SIG-M5 (cell line): ENCODE results near the gene RASIP1.
"Not testable (repeated sequence)": the region's sequence is repeated elsewhere in the genome, so short reads cannot be mapped to it uniquely, and the experiment has no call there.

ENCODE experiments used
- DNase-seq: peaks from one replicate; lab custom pipeline; 2025; lab: John Stamatoyannopoulos, UW

Gene RASIP1

DNA sequence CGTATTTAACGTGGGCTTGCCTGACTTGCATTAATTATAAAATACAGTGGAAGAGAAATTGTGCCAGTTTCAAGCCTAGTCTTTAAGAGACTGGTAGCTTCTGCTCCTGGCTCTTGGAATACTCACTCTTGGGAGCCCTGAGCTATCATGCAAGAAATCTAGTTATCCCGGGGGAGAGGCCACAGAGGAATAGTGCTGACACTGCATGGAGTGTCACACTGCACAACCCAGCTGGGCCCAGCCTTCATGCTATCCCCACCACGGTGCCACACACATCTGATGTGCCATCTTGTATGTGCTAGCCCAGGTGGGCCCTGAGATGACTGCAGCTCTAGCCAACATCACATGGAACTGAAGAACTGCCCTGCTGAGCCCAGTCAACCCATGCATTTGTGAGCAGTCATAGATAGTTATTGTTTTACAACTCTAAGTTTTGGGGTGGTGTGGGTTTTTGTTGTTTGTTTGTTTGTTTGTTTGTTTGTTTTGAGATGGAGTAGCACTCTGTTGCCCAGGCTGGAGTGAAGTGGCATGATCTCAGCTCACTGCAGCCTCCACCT is 29.2 kb downstream of the RASIP1 start:
- DNase-seq = no peak

DNA sequence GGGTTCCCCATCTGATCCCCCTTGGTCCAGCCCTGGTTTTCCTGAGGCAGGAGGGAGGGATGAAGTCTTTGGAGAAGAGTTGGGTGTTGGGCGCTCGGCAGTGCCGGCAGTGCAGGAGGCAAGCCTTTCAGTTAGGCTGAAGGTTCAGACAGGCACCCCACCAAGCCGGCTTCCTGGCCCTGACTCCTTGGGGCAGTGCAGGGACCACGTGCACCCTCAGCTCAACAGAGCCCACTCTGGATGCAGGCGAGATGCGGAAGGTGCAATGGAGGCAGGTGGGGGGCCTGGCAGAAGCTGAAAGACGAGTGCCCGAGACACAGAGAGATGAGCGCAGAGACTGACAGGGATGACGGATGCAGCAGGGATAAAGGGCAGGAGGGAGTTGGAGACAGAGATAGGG is 31.9 kb downstream of the RASIP1 start:
- no peak for DNase-seq

DNA sequence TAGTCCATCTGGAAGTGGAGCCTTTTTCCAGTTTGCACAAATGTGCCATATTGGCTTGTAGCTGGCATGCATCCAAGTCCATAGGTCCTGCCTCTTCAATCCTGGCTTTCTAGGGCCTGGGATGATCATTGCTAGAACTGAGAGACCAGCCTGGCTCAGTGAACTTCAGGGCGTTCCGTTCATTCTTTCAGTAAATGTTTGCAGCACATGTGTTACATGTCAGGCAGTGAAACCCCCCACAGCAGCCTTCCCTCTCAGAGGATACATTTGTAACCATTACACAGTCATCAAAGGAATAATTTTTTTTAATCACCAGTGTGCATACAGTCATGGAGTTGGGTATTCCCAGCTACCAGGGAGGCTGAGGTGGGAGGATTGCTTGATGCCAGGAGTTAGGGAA is 35.0 kb downstream of the RASIP1 start:
- no peak for DNase-seq

DNA sequence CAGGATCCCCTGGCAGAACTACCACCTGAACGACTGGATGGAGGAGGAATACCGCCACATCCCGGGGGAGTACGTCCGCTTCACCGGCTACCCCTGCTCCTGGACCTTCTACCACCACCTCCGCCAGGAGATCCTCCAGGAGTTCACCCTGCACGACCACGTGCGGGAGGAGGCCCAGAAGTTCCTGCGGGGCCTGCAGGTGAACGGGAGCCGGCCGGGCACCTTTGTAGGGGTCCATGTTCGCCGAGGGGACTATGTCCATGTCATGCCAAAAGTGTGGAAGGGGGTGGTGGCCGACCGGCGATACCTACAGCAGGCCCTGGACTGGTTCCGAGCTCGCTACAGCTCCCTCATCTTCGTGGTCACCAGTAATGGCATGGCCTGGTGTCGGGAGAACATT is 37.1 kb downstream of the RASIP1 start:
- DNase-seq = no peak

DNA sequence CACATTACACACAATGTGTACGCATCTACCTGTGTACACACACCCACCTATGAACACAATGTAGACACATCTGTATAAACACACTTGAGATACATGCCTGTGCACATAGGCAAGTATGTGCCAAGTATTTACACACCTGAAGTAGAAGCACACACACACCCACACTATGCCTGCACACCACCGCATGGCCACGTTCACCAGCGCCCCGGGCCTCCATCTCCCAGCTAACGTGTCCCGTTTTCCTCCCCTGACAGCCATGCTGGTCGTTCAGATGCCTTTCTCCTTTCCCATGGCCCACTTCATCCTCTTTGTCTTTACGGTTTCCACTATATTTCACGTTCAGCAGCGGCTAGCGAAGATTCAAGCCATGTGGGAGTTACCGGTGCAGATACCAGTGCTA is 37.7 kb downstream of the RASIP1 start:
- no peak for DNase-seq

DNA sequence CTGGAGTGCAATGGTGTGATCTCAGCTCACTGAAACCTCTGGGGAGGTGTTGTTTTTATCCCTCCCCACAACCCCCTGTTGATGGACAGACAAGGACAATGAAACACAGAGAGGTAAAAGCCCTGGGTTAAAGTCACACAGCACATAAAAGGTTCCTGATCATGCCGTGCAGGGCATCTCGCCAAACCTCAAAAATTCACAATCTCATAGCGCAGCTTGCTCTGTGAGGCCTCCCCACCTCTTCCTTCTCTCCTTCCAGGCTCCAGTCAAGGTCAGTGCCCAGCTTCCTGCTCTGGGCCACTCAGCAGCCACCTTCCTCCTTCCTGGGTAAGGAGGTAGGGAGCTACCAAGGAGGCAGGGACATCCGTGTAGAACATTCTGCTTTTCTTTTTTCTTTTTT is 42.4 kb downstream of the RASIP1 start:
- no peak for DNase-seq

DNA sequence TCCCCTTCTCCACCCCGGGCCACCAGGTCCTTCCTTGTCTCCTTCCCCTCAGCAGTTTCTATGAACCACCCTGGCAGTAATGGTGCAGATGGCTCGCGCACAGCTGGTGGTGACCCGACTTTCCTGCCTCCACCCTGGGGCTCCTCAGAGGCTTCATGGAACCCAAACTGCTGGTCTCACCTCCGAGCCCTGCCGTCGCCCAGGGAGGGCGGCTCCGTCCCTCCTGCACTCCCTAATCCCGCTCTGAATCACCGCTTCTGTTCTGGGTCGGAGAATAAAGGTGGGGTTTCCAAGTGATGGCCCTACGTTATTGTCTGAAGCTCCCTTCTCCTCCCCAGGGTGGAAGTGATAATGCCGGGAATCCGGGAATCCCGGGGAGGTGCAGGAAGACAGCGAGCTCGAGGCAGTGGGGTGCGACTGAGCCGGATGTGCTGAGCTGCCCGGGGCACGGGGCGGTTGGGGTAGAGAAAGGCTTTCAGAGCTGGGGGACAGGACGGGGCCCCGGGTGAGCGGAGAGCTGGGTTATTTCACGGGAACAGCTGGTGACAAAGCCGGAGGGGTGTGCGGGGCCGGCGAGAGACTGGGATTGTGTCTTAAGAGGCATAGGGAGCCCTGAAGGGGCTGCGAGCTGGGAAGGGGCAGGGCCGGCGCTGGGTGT is 43.9 kb downstream of the RASIP1 start:
- no peak for DNase-seq

DNA sequence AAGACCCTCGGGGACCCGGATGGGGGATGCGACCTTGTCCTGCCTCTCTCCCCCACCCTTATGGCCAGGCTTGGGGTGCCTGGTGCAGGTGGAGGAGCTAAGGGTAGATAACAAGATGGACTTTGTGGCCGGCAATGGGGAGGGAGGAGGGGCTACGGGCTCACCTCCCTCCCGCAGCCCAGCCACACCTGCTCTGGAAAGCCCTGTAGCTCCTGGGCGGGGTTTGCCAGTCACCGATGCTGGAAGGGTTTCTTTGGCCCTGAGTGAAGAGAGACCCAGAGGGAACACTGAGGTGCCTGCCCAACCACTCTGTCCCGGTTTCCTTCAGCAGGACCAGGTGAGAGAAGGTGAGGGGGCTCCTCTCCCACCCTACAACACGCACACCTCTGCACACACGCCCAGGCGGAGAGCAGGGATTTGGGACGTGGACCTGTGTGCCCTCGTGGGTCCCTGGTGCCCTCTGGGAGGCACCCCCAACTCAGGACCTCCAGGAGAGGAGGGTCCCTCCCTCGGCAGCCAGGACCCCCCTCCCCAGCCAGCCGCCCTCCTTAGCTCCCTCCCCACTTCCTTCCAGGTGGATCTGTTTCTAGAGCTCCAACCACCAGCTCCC is 44.6 kb downstream of the RASIP1 start, which contains the start of gene FUT2:
TSS of gene FUT2 (plus strand) at position 229 of the 610 bp plus-strand sequence. CDS start 6,986 bp downstream, outside the sequence.
- DNase-seq = no peak

DNA sequence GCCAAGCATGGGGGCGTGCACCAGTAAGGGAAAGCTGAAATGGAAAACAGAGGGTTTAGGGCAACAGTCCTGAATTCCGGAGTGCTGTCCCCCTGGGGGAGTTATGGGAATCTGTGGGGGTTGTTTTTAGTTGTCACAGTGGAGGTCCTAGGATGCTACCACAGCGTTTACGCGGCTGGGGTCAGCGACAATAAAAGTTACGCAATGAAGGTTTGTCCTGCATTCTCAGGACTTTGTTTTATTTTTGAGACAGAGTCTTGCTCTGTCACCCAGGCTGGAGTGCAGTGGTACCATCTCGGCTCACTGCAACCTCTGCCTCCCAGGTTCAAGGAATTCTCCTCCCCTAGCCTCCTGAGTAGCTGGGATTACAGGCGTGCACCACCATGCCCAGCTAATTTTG is 46.8 kb downstream of the RASIP1 start:
- not testable (repeated sequence) for DNase-seq

DNA sequence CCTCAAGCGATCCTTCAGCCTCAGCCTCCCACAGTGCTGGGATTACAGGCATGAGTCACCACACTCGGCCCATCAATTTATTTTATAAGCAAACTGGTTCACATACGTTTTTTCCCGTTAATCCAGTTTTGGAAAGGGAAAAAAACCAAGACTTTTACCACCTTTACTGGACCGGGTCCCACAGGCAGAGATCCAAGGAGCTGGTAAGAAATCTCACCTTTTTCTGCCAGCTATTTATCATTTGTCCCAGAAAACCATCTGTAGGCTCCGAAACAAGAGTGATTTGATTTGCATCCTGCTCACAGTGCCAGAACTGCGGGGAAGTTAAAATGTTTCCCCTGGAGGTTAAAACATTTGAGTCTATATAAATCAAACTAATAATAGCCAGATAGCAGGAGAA is 51.0 kb downstream of the RASIP1 start:
- no peak for DNase-seq

DNA sequence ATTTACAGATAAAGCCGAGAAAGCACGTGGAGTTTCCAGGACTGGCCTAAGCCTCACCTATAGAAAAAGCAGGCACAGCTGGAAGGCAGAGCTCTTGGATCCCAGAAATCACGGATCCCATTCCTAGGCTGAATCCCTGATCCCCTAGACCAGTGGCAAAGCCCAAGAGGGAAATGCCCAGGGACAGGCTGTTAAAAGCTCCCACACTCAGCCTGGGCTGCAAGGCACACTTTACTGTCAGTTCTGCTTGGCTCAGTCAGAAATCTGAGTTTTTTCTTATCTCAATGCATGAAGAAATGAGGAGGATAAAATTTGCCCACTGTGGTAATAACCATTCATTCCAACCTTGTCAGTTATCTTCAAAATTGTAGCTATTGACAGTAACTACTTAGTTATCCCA is 52.6 kb downstream of the RASIP1 start:
- no peak for DNase-seq

DNA sequence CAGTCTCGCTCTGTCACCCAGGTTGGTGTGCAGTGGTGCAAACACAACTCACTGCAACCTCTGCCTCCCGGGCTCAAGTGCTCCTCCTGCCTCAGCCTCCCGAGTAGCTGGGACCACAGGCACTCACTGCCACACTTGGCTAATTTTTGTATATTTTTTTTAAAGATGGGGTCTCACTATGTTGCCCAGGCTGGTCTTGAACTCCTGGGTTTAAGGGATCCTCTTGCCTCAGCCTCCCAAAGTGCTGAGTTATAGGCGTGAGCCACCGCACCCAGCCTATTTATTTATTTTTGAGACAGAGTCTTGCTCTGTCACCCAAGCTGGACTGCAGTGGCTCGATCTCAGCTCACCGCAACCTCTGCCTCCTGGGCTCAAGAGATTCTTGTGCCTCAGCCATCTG is 53.8 kb downstream of the RASIP1 start:
- DNase-seq = not testable (repeated sequence)

DNA sequence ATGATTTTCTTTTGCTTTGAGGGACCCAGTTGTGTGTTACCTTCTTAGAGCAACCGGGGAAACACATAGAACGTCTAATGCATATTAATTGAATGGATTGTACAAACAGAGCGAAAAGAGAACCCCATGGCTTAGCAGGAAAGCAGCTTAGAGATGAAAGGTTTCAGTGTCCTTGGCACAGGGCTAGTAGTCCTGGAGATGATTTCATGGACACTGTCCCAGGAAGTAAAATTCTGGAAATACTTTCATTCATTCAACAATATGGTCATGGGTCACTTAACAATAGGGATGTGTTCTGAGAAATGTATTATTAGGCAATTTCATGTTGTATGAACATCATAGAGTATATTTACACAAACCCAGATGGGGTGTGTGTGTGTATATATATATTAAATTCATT is 54.3 kb downstream of the RASIP1 start:
- DNase-seq = no peak

DNA sequence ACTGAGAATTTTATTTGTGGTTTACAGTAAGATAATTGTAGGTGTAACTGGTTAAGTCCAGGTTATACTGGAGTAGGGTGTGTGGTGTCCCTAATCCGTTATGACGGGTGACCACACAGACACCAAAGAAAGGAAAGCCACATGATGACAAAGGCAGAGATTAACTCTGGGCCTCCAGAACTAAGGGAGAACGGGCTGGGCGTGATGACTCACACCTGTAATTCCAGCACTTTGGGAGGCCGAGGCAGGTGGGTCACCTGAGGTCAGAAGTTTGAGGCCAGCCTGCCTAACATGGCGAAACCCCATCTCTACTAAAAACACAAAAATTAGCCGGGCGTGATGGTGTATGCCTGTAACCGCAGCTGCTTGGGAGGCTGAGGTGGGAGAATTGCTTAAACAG is 54.8 kb downstream of the RASIP1 start:
- no peak for DNase-seq

DNA sequence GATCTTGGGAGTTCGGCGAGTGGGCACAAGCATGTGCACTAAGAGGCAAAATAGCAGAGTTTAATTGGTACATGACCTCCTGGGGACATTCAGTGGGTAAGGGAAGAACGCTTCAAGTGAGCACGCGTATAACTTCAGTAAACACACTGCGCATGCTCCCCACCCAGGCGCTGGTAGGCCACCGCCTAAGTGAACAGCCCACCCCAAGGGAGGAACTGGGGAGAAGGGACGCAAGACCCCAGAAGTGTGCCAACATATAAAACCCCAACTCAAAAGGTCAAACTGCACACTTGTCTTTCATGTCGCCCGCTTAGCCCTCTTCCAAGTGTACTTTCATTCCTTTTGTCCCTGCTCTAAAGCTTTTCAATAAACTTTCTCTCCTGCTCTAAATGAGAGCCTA is 57.1 kb downstream of the RASIP1 start:
- DNase-seq = no peak

DNA sequence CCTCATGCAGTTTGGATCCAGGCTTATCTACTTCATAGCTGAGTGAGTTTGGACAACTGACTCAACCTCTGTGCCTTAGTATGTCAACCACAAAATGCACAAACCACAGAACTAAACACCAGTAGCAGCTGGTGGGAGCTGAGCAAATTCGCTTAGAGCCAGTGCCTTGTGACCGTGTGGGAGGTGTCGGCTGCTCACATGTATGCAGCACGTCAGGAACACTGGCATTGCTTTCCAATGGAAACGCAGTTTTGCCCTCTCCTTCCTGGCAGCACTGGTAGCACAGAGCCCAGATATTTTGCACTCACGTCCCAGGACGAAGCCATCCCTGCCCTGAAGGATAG is 59.3 kb downstream of the RASIP1 start:
- DNase-seq = no peak

DNA sequence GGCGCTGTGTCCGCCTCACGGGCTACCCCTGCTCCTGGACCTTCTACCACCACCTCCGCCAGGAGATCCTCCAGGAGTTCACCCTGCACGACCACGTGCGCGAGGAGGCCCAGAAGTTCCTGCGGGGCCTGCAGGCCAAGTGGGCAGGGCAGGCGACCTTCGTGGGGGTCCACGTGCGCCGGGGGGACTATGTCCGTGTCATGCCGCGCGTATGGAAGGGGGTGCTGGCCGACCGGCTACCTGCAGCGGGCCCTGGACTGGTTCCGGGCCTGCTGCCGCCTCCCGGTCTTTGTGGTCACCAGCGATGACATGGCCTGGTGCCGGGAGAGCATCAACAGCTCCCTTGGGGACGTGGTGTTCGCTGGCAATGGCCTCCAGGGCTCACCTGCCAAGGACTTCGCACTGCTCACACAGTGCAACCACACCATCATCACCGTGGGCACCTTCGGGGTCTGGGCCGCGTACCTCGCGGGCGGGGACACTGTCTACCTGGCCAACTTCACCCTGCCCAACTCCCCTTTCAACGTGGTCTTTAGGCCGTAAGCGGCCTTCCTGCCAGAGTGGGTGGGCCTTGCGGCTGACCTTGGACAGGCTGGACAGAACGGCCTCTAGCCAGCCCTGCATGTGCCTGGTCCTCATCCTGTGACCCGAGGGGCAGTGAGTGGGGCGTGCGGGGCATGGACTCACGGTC is 59.8 kb downstream of the RASIP1 start:
- DNase-seq = no peak

DNA sequence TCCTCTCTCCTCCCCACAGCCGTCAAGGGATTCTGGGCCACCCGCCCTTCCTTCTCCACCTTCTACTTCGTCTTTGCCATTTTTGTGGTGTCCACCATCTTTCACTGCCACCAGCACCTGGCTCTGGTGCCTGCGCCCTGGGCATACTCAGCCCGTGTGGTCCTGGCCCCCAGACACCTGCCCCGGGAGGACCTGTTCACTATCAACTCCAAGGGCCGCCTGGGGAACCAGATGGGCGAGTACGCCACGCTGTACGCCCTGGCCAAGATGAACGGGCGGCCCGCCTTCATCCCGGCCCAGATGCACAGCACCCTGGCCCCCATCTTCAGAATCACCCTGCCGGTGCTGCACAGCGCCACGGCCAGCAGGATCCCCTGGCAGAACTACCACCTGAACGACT is 60.4 kb downstream of the RASIP1 start:
- not testable (repeated sequence) for DNase-seq

DNA sequence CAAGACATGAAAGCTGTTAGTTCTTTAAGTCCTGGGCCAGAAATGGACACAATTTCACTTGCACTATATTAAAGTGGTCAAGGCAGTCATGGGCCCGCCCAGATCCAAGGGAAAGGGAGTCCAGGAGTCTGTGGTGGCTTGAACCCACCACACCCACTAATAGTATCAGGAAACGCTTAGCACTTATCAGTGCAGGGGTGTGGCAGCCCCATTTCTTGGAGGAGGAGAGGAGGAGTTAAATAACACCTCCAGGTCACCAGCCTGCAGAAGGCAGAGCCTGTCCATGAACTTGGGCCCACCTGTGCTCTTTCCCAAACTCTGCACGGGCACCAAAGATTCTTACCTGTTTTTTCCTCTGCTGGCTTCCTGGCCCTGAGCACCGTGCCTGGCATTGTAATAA is 62.2 kb downstream of the RASIP1 start:
- DNase-seq = no peak

DNA sequence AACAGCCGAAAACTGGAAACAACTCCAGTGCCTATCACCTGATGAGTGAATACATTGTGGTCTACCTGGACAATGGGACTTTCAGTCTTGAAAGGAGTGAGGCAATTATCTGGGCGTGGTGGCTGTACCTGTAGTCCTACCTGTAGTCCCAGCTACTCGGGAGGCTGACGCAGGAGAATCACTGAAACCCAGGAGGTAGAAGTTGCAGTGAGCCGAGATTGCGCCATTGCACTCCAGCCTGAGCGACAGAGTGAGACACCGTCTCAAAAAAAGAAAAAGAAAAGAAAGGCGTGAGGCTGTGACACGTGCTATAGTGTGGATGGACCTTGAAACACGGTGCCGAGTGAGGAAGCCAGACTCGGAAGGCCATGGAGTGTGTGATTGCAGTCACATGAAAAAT is 63.5 kb downstream of the RASIP1 start:
- no peak for DNase-seq

DNA sequence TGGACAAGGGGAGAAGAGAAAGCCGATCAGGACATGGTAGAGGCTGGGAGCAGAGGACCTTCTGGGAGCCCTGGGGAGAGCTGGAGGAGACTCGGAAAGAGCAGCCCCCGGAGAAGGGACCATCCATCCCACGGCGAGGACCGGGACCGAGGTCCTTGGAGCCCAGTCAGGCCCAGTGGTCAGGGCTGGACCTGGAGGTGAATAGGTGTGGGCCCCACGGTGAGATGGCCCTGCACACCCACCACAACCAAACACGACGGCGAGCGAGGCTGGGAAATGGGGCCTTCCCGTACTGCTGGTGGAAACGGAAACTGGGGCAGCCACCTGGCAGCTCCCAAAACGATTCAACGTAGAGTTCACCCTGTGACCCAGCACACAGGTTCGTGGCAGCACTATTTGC is 63.9 kb downstream of the RASIP1 start:
- no peak for DNase-seq

DNA sequence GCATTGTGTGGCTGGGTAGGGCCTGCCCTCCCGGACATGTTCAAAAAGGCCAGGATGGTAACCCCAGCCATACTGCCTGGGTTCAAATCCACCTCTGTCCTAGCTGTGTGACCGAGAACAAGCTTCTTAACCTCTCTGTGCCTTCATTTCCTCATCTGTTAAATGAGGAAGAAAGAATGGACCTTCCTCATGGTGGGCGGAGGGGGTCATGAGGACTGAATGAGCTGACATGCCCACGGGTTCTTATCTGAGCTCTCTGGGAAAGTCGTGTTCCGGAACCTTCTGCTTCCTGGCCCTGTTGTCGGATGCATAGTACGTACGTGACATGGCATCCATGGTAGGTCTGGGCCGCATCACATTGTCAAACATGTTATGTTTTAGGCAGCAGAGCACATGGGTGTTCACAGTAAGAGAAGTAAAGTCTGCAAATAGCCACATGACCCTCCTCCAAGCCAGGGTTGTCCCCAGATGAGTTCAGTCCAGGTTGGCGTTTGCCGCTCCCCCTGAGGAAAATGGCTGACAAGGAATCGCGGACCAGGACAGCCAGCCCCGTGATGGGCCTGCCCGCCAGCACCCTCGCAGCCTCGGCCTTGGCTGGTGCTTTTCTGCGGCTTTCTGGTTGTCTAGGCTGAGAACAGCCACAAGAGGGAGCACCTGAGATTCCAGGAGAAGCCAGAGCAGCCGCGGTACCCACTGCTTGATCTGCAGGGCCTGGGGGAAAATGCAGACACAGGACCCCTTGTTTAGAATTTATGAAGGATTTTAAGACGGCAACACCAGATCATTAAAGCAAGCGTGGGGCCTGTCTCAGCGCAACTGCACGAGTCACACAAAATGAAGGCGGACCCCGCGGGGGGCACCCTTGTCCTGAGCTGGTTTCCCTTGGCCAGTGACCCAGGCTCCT is 65.2 kb downstream of the RASIP1 start:
- no peak for DNase-seq
